Type B pancreatic cell (in vitro differentiated cells): ENCODE measurements around the gene IVL. TPM values are rescaled to one million over a fixed set of nuclear protein-coding genes. Genes with fewer than 3 reads are reported as not detected.
A peak's percentile ranks its signal among the peaks of the same experiment; 100 is the strongest.

Source experiments
- DNase-seq: peaks from one replicate; pipeline ENCODE4 v3.0.0; 2021; ENCODE audit warnings: mixed read lengths; ENCODE audit not compliant: unreplicated experiment; ENCODE audit errors: extremely low spot score
- H3K27ac Mint-ChIP-seq: 2 replicates; pipeline ENCODE4 v1.8.0; 2021; ENCODE audit warnings: mild to moderate bottlenecking, mixed read lengths
- H3K27me3 Mint-ChIP-seq: 2 replicates; pipeline ENCODE4 v1.8.0; 2021; ENCODE audit warnings: mixed read lengths
- H3K36me3 Mint-ChIP-seq: 2 replicates; pipeline ENCODE4 v1.8.0; 2021; ENCODE audit warnings: mixed read lengths
- H3K4me1 Mint-ChIP-seq: one replicate; pipeline ENCODE4 v1.8.0; 2021; ENCODE audit warnings: mixed read lengths; ENCODE audit not compliant: unreplicated experiment
- H3K4me3 Mint-ChIP-seq: 2 replicates; pipeline ENCODE4 v1.8.0; 2021; ENCODE audit warnings: mild to moderate bottlenecking, mixed read lengths
- H3K9me3 Mint-ChIP-seq: 2 replicates; pipeline ENCODE4 v1.8.0; 2021; ENCODE audit warnings: mixed read lengths
- total RNA-seq: library from RNA; stranded (reverse); gene quantifications from 2 replicates; pipeline ENCODE4 v1.2.1, GENCODE V29; 2021; ENCODE audit warnings: low replicate concordance
- TF ChIP-seq, protein P1 (sequence below): fragments of 200-600 bp; sonication (generic); conservative IDR thresholded peaks from 2 replicates; pipeline ENCODE4 v1.5.0; 2021; ENCODE audit warnings: antibody characterized with exemption, mild to moderate bottlenecking

IVL gene
- total RNA-seq, 1 donor from 2014 or later, result 10.9 TPM

DNA sequence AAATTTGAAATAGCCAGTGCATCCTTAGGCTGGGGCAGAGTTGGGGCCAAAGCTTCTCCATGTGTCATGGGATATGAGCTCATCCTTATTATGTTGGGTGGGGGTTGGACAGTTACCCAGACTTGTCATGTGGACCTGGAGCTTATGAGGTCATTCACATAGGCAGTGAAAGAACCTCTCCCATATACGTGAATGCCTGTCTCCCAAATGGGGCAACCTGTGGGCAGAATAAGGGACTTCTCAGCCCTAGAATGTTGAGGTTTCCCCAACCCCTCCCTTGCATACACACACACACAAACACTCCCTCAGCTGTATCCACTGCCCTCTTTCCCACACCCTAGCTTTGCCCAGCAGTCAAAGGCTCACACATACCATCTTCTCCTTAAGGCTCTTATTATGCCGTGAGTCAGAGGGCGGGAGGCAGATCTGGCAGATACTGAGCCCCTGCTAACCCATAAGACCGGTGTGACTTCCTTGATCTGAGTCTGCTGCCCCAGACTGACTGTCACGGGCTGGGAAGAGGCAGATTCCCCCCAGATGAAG lies 2.3 kb upstream of the IVL start:
- Mint-ChIP-seq H3K4me1 (no peaks in the 10 kb centered on the region), H3K9me3 (no peaks in the 10 kb centered on the region), H3K36me3 (no peaks in the 10 kb centered on the region), H3K4me3 (no peak overlapping the region), H3K27me3 (no peaks in the 10 kb centered on the region), H3K27ac (peak overlapping the region; percentile 72)
- TF ChIP-seq, protein P1, sequence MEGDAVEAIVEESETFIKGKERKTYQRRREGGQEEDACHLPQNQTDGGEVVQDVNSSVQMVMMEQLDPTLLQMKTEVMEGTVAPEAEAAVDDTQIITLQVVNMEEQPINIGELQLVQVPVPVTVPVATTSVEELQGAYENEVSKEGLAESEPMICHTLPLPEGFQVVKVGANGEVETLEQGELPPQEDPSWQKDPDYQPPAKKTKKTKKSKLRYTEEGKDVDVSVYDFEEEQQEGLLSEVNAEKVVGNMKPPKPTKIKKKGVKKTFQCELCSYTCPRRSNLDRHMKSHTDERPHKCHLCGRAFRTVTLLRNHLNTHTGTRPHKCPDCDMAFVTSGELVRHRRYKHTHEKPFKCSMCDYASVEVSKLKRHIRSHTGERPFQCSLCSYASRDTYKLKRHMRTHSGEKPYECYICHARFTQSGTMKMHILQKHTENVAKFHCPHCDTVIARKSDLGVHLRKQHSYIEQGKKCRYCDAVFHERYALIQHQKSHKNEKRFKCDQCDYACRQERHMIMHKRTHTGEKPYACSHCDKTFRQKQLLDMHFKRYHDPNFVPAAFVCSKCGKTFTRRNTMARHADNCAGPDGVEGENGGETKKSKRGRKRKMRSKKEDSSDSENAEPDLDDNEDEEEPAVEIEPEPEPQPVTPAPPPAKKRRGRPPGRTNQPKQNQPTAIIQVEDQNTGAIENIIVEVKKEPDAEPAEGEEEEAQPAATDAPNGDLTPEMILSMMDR, result no peak
- no peak for DNase-seq

DNA sequence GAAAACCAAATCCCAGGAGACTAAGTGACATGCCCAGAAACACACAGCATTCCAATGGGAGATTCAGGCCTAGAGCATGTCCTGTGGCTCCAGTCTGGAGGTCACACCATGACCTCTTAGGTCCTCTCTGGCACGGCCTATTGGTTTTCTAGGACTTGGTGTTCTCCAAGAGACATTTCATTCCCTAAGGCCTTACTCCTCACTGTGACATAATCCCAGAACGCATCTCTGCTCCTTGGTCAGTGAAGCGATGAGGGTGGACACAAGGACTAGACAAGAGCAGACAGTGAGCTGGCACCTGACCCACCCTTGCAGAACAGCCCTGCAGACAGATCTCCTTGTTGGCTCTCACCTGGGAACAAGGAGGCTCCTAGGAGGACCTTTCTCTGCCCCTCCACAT lies 860 bp downstream of the IVL start:
- Mint-ChIP-seq H3K36me3 (no peaks in the 10 kb centered on the region), H3K27me3 (no peaks in the 10 kb centered on the region), H3K27ac (no peak overlapping the region), H3K9me3 (no peaks in the 10 kb centered on the region), H3K4me3 (no peak overlapping the region), H3K4me1 (no peaks in the 10 kb centered on the region)
- DNase-seq, result no peak
- TF ChIP-seq, protein P1, result no peak

DNA sequence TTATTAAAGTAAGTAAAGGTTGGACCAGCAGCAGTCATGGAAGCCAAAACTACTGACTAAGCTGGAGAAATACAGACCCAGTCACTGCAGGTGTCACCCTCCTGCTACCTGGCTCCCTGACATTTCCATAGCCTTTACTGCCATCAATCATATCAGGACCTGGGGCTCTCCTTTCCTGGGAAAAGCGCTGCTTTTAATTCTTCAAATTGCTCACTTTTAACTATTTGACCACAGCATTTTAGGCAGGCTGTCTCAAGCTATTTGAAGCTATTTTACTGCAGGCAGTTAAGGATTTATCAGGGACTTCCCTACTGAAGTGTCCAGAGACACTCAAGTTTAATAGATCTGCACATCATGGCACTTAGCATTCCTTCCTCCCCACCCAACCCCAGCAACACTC lies 4.1 kb downstream of the IVL start:
- H3K36me3 Mint-ChIP-seq, result no peaks in the 10 kb centered on the region
- no peak overlapping the region for H3K4me3 Mint-ChIP-seq
- TF ChIP-seq, protein P1, result no peak

DNA sequence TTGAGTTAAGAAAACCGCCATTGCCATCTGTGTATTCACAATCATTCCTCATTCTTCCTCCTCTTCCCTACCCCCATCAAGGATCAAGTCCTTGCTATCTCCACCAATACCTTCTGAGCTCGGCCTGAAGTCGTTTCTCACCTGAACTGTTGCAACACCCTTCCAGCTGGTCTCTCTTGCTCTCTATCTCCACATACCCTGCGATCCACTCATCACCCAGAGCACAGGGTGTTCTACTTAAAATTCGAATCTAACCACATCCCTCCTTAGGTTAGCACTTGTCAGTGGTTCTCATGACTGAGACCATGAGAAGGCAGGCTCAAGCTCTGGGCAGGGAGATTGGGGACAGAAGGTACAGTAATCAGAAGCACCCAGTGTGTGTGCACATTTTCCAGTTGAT lies 4.6 kb downstream of the IVL start:
- no peaks in the 10 kb centered on the region for H3K9me3 Mint-ChIP-seq
- H3K4me1 Mint-ChIP-seq, result no peaks in the 10 kb centered on the region
- H3K27me3 Mint-ChIP-seq, result no peaks in the 10 kb centered on the region
- TF ChIP-seq, protein P1, result no peak
- no peak overlapping the region for H3K4me3 Mint-ChIP-seq
- no peak for DNase-seq
- no peak overlapping the region for H3K27ac Mint-ChIP-seq
- no peaks in the 10 kb centered on the region for H3K36me3 Mint-ChIP-seq

More for the DNA sequence above, 4.1 kb downstream of the IVL start:
- no peak overlapping the region for H3K27ac Mint-ChIP-seq
- no peaks in the 10 kb centered on the region for H3K9me3 Mint-ChIP-seq
- H3K4me1 Mint-ChIP-seq, result no peaks in the 10 kb centered on the region
- no peak for DNase-seq
- H3K27me3 Mint-ChIP-seq, result no peaks in the 10 kb centered on the region

DNA sequence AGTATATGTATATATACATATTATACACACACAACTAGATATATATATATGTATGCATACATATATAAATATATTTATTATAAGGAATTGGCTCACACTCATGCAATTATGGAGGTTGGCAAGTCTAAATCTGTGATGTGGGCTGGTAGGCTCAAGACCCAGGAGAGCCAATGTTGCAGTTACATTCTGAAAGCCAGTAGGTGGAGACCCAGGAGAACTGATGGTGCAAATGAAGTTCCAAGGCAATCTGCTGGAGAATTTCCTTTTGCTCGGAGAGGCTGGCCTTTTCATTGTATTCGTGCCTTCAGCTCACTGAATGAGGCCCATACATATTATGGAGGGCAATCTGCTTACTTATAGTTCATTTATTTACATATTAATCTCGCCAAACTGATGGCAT lies 9.4 kb downstream of the IVL start:
- Mint-ChIP-seq H3K4me1 (no peaks in the 10 kb centered on the region), H3K9me3 (no peaks in the 10 kb centered on the region), H3K27me3 (no peaks in the 10 kb centered on the region), H3K4me3 (no peak overlapping the region), H3K27ac (no peak overlapping the region), H3K36me3 (no peaks in the 10 kb centered on the region)
- no peak for DNase-seq
- TF ChIP-seq, protein P1, result peak; percentile 53

DNA sequence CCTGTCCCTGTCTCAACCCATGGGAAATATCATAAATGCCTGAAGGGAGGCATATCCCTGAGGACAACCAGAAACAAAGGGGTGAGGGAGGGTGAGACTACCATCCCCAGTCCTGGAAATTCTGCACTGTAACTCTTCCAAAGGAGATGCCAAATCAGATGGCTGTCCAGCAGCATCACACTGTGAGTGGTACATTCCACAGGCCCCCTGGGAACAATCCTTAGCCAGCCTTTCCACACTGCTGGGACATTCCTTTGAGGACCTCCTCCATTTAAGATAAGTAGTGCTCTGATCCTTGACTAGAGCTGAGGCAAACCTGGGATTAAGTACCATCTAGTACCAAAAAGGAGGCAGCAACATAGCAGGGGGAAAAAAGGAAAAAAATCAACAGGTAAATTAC lies 10.7 kb downstream of the IVL start:
- H3K4me1 Mint-ChIP-seq, result no peaks in the 10 kb centered on the region
- TF ChIP-seq, protein P1, result no peak
- no peak overlapping the region for H3K27ac Mint-ChIP-seq
- H3K27me3 Mint-ChIP-seq, result no peaks in the 10 kb centered on the region
- H3K4me3 Mint-ChIP-seq, result no peak overlapping the region
- no peak for DNase-seq
- H3K9me3 Mint-ChIP-seq, result no peaks in the 10 kb centered on the region
- no peaks in the 10 kb centered on the region for H3K36me3 Mint-ChIP-seq
